ENCODE results near the gene STAT5B.
A peak's percentile ranks its signal among the peaks of the same experiment; 100 is the strongest.
"Not testable (repeated sequence)": the region's sequence is repeated elsewhere in the genome, so short reads cannot be mapped to it uniquely, and the experiment has no call there.

Gene STAT5B

GRCh38 chr17:42225646-42226045, 50.5 kb downstream of the STAT5B start:
- H3K4me3 ChIP-seq (ENCODE audit: low read depth, low read length) = no peak overlapping the region
- TF ChIP-seq, protein P1, sequence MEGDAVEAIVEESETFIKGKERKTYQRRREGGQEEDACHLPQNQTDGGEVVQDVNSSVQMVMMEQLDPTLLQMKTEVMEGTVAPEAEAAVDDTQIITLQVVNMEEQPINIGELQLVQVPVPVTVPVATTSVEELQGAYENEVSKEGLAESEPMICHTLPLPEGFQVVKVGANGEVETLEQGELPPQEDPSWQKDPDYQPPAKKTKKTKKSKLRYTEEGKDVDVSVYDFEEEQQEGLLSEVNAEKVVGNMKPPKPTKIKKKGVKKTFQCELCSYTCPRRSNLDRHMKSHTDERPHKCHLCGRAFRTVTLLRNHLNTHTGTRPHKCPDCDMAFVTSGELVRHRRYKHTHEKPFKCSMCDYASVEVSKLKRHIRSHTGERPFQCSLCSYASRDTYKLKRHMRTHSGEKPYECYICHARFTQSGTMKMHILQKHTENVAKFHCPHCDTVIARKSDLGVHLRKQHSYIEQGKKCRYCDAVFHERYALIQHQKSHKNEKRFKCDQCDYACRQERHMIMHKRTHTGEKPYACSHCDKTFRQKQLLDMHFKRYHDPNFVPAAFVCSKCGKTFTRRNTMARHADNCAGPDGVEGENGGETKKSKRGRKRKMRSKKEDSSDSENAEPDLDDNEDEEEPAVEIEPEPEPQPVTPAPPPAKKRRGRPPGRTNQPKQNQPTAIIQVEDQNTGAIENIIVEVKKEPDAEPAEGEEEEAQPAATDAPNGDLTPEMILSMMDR (conservative IDR thresholded peaks at IDR 0.05; ENCODE audit: low read depth, low read length) = no peak
- DNase-seq (ENCODE audit: low read depth) = no peak

GRCh38 chr17:42224651-42225050, 51.5 kb downstream of the STAT5B start:
- TF ChIP-seq, protein P1 (conservative IDR thresholded peaks at IDR 0.05; ENCODE audit: low read depth, low read length) = no peak
- DNase-seq (ENCODE audit: low read depth) = no peak
- no peak overlapping the region for H3K4me3 ChIP-seq (ENCODE audit: low read depth, low read length)

GRCh38 chr17:42221886-42222745, 54.1 kb downstream of the STAT5B start:
- peak; percentile 83 for DNase-seq (ENCODE audit: low read depth)
- TF ChIP-seq, protein P1 (conservative IDR thresholded peaks at IDR 0.05; ENCODE audit: low read depth, low read length) = peak; percentile 88
- H3K4me3 ChIP-seq (ENCODE audit: low read depth, low read length) = no peak overlapping the region

DNA sequence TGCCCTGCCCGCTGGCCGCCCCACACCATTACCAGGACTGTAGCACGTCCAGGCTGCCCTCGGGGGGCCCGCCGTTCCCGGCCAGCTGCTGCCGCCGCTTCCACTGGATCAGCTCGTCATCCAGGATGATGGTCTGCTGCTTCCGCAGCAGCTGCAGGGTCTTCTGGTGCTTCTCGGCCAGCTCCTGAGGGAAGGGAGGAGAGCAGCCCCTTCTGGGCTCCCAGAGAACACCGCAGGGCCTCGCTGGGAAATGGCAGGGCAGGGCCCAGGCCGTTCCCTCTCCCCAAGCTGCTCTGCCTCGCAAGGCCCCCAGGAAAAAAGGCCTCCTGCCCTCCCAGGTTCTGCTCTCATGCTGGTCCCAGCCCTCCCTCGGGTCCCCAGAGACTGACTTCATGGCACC, 56.9 kb downstream of the STAT5B start:
- not testable (repeated sequence) for H3K4me3 ChIP-seq (ENCODE audit: low read depth, low read length); DNase-seq (ENCODE audit: low read depth)

GRCh38 chr17:42214156-42214555, 62.0 kb downstream of the STAT5B start:
- TF ChIP-seq, protein P1 (conservative IDR thresholded peaks at IDR 0.05; ENCODE audit: low read depth, low read length) = no peak
- no peak for DNase-seq (ENCODE audit: low read depth)
- H3K4me3 ChIP-seq (ENCODE audit: low read depth, low read length) = no peak overlapping the region

GRCh38 chr17:42212382-42212781, 63.8 kb downstream of the STAT5B start:
- TF ChIP-seq, protein P1 (conservative IDR thresholded peaks at IDR 0.05; ENCODE audit: low read depth, low read length) = no peak
- no peak for DNase-seq (ENCODE audit: low read depth)
- no peak overlapping the region for H3K4me3 ChIP-seq (ENCODE audit: low read depth, low read length)

DNA sequence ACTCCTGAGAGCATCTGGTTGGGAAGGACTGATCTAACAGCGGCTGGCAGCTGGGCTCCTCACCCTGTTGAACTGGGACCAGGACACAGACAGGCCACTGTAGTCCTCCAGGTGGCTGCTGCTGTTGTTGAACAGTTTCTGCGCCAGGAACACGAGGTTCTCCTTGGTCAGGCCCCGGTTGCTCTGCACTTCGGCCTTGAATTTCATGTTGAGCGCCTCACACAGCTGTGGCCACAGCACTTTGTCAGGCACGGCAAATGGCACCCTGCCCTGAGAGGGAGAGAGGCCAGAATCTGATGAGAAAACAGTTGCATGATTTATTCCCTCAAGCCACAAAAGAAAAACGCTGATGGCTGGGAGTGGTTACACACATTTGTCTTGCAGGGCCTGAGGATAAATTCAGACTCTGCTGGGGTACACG, 64.3 kb downstream of the STAT5B start:
- H3K4me3 ChIP-seq (ENCODE audit: low read depth, low read length); DNase-seq (ENCODE audit: low read depth): not testable (repeated sequence)

DNA sequence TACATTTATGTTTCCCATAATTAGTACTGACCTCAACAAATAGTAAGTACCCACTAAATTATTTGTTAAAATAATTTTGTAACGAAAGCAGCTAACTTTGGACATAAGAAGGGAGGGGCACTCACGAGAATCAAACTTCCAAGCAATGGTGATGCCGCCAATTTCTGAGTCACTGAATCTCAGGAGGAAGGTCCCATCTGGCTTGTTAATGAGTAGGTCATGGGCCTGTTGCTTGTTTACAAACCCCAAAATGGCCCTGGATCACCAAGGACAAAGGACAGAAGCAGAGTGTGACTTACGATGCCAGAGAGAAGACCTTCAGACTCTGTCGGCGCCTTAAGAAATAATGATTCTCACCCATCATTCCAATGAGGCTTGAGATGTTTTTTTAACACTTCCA, 66.1 kb downstream of the STAT5B start:
- no peak for DNase-seq (ENCODE audit: low read depth)
- TF ChIP-seq, protein P1 (conservative IDR thresholded peaks at IDR 0.05; ENCODE audit: low read depth, low read length) = no peak

DNA sequence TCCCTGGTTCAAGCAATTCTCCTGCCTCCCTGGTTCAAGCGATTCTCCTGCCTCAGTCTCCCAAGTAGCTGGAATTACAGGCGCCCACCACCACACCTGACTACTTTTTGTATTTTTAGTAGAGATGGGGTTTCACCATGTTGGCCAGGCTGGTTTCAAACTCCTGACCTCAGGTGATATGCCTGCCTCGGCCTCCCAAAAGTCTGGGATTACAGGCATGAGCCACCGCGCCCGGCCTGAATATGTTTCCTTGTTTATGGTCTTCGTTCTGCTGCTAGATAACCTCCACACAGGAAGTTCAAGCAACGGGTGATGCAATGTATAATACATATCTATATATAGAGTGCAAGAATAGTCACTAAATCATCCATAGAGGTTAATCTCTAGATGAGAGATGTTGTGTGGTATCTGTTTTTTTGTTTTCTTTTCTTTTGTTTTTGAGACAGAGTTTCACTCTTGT, 70.0 kb downstream of the STAT5B start:
- not testable (repeated sequence) for DNase-seq (ENCODE audit: low read depth); H3K4me3 ChIP-seq (ENCODE audit: low read depth, low read length)

More for the DNA sequence above, 66.1 kb downstream of the STAT5B start:
- H3K4me3 ChIP-seq (ENCODE audit: low read depth, low read length) = no peak overlapping the region
